HG02840 (cell line): ENCODE data around the gene TMEM131.

ENCODE experiments used
- ATAC-seq: cut with Tn5 transposase; IDR thresholded peaks from one replicate; pipeline ENCODE4 v1.9.1; 2021; ENCODE audit warnings: mild to moderate bottlenecking, moderate library complexity, moderate number of reproducible peaks; ENCODE audit not compliant: unreplicated experiment, low FRiP score

Gene TMEM131

GRCh38 chr2:97733341-97734035, 262.3 kb downstream of the TMEM131 start:
- no peak for ATAC-seq

GRCh38 chr2:97732436-97733340, 263.1 kb downstream of the TMEM131 start:
- ATAC-seq = no peak

- no peak for ATAC-seq
Measured at GRCh38 chr2:97731274-97732020, 264.3 kb downstream of the TMEM131 start.

GRCh38 chr2:97730245-97730644, 265.5 kb downstream of the TMEM131 start:
- no peak for ATAC-seq

GRCh38 chr2:97728091-97728731, 267.5 kb downstream of the TMEM131 start:
- ATAC-seq = no peak

- ATAC-seq = no peak
Measured at GRCh38 chr2:97727296-97727695, 268.5 kb downstream of the TMEM131 start.

- no peak for ATAC-seq
Measured at GRCh38 chr2:97726261-97727064, 269.3 kb downstream of the TMEM131 start.

- ATAC-seq = no peak
Measured at GRCh38 chr2:97724946-97725688, 270.6 kb downstream of the TMEM131 start.

GRCh38 chr2:97724501-97724900, 271.2 kb downstream of the TMEM131 start:
- no peak for ATAC-seq

- ATAC-seq = no peak
Measured at GRCh38 chr2:97724073-97724410, 271.7 kb downstream of the TMEM131 start.

GRCh38 chr2:97723156-97724072, 272.3 kb downstream of the TMEM131 start:
- ATAC-seq = no peak

GRCh38 chr2:97722227-97722626, 273.5 kb downstream of the TMEM131 start:
- ATAC-seq = no peak

GRCh38 chr2:97720746-97721145, 275.0 kb downstream of the TMEM131 start:
- no peak for ATAC-seq

- ATAC-seq = no peak
Measured at GRCh38 chr2:97719362-97720155, 276.2 kb downstream of the TMEM131 start.

GRCh38 chr2:97718942-97719341, 276.8 kb downstream of the TMEM131 start:
- ATAC-seq = no peak

GRCh38 chr2:97718051-97718882, 277.5 kb downstream of the TMEM131 start:
- no peak for ATAC-seq
